ENCODE data around the gene RAB44.

- TF ChIP-seq EZH2phosphoT487 (IDR thresholded peaks at IDR 0.05) (no peak), CTCF (IDR thresholded peaks at IDR 0.05) (no peak)
Measured at GRCh38 chr6:36745283-36745682, 47.7 kb downstream of the RAB44 start.
